GM21528 (cell line): ENCODE results near the gene CCDC200.
"Not testable (repeated sequence)": the region's sequence is repeated elsewhere in the genome, so short reads cannot be mapped to it uniquely, and the experiment has no call there.

ENCODE experiments used
- ATAC-seq: cut with Tn5 transposase; IDR thresholded peaks from one replicate; pipeline ENCODE4 v1.9.1; 2021; ENCODE audit warnings: mild to moderate bottlenecking, moderate library complexity; ENCODE audit not compliant: unreplicated experiment, low FRiP score

The CCDC200 gene

GRCh38 chr17:43216762-43217613 is 11.4 kb downstream of the CCDC200 start:
- no peak for ATAC-seq

DNA sequence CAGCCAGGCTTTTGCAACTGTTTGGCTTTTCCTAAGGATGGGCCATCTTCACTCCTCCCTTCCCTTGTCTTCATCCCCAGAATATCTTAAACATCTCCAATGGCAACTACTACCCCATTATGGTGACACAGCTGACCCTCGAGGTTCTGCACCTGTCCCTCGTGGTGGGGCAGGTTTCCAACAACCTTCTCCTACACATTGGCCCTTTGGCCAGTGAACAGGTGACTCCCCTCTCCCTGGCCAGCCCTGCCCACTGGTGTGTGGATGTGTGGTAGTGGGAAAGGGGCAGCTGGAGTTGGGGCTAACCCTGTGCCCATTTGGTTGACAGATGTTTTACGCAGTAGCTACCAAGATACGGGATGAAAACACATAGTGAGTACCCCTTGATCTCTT is 12.1 kb downstream of the CCDC200 start:
- no peak for ATAC-seq

DNA sequence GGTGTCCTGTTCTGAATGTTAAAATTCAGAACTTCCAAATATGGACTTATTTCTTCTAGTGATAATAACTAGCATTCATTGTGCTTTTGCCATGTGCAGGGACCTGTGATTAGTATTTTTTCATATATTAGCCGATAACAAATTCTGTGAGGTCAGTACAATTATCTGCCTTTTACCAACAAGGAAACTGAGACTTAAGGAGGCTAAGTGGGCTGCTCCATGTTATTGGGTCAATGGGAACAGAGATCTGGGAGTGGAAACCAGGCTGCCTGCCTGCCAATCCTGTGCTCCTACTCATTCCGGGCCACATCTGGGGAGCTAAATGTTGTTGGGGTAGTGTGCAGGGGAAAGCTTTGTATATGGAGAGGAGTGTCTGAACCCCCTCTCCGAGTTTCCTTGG is 13.1 kb downstream of the CCDC200 start:
- ATAC-seq, result no peak

DNA sequence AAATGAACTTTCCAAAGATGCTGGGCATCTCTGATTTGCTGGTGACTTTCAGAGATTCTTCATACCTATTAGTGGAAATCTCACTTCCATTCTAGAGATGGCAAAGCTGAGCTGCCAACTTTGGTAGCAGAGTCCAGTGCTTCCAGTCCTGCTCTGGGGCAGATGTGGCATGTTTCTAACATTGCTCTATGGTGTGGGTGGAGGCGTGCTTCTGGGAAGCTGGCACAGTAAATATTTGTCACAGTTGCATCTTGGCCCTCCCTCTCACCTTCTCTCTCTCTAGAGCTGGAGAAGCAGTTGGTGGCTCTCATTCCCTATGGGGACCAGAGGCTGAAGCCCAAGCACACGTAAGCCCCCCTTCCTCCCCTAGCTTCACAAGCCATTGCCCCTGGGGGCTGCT is 14.9 kb downstream of the CCDC200 start:
- no peak for ATAC-seq

DNA sequence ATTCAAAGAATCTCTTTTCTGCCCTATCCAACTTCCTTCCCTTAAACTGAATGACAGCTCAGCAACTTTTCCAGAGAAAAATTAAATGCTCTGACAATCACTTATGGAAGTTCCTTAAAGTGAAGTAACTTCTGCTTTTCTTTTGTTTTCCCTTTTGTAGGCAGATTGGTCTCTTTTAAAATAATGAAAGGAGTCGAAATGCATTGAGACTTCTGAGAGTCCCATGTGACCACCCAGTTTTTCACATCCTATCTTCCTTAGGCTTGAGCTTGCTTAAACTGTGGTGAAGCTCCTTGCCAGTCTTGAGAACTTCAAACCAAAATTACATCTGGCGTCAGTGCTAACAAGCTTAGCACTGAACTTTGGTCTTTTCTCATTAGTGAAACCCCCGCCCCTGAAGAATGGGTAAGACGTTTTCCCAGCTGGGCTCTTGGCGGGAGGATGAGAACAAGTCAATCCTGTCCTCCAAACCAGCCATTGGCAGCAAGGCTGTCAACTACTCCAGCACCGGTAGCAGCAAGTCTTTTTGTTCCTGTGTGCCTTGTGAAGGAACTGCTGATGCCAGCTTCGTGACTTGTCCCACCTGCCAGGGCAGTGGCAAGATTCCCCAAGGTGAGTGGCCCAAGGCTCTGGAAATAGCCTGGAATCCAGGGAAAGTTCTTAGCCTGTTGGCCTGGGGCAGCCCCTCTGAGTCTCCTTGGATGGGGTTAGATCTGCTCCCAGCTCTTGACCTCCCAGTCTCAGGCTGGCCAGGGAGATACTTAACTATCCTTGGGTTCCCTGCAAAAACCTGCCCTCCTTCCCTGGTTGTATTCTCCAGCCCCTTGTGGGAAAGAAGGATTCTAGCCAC is 15.6 kb downstream of the CCDC200 start:
- no peak for ATAC-seq

DNA sequence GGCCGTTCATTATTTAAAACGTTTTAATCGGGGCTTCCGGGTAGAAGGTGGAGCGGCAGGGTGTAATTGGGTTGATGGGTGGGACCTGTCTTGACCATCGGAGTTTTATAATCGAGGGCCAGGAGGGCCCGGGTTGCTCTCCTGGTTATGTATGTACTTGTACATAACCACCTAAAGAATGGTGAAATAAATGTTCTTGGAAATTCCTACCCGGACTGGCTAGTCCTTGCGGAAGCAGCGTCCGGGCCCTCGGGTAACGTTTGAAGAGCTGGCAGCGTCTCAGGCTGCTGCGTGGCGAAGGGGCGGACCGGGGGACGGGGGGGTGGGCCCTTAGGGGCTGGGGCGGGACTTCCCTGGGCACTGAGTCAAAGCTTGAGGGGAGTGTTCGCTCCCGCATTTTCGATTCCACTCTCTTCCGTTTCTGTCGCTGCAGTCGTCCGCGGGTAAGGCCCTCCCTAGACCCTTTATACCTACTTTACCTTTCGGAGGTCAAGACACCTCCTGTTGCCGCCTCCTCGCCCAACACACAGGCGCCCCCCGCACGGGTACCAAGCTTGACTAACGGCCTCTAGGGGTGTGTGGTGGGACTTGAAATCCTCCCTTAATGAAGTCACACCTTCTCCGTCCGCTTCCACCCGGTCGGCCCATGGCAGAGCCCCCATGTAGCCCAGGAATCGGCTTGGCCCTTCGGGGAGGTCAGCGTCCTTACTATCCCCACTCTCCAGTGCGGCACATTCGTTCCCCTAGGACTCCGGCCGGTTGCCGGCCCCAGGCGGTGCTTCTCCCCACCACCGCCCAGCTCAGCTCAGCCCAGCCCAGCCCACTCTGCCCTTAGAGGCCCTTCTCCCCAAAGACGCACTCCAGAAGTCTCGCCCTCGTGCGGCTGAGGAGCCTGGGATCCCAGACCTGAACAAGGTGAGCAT is 16.7 kb downstream of the CCDC200 start, which contains the start of gene TMEM106A:
Gene TMEM106A, plus strand, starts transcription at position 396 of the 923 bp plus-strand sequence. CDS start 1,167 bp downstream, outside the sequence.
- peak; percentile 67 for ATAC-seq

- no peak for ATAC-seq
Observed at GRCh38 chr17:43211123-43211479, 17.3 kb downstream of the CCDC200 start.

- no peak for ATAC-seq
Observed at GRCh38 chr17:43210576-43210975, 17.8 kb downstream of the CCDC200 start.

DNA sequence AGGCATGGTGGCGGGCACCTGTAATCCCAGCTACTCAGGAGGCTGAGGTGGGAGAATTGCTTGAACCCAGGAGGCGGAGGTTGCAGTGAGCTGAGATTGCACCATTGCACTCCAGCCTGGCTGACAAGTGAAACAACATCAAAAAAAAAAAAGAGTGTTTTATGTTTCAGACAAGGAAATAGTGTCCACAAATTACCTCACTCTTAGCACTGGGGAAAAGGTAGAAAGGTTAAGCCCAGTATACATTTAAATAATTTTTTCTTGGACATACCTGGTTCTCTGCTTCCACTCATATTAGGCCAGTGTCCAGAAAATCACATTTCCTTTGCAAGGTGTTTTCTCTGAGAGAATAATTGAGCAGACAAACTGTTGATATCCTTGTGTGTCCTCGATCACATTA is 25.4 kb downstream of the CCDC200 start:
- ATAC-seq, result not testable (repeated sequence)

GRCh38 chr17:43200127-43200526 is 28.3 kb downstream of the CCDC200 start:
- no peak for ATAC-seq

DNA sequence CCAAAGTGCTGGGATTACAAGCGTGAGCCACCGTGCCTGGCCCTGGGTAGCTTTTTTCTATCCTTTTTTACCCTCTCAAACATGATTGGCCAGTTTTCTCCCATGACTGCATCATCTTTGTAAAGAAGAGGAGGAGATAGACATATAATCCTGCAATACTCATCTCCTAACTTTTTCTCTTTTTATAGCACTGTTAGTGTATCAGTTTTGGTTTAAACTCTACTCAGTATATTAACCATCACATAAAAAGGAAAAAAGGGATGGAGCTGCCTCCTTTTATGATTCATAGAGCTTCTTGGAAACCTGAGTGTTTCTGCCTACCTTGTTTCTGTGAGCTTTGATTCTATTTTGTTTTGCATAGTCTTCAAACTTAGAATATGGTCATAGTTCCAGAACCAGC is 28.8 kb downstream of the CCDC200 start:
- ATAC-seq, result no peak

DNA sequence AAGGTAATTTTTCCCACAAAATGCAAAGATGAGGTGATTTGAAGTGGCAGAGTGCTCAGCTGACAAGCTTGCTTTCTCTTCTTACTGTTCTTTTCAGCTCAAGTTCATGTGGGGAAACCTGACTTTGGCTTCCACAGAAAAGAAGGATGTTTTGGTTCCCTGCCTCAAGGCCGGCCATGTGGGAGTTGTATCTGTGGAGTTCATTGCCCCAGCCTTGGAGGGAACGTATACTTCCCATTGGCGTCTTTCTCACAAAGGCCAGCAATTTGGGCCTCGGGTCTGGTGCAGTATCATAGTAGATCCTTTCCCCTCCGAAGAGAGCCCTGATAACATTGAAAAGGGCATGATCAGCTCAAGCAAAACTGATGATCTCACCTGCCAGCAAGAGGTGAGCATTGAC is 35.2 kb downstream of the CCDC200 start:
- ATAC-seq, result no peak

DNA sequence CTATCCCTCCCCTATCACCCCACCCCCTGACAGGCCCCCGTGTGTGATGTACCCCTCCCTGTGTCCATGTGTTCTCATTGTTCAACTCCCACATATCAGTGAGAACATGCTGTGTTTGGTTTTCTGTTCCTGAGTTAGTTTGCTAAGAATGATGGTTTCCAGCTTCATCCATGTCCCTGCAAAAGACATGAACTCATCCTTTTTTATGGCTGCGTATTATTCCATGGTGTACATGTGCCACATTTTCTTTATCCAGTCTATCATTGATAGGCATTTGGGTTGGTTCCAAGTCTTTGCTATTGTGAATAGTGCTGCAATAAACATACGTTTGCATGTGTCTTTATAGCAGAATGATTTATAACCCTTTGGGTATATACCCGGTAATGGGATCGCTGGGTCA is 41.8 kb downstream of the CCDC200 start:
- not testable (repeated sequence) for ATAC-seq

- ATAC-seq, result no peak
Observed at GRCh38 chr17:43183921-43184320, 44.5 kb downstream of the CCDC200 start.

- ATAC-seq, result no peak
Observed at GRCh38 chr17:43176119-43176570, 52.3 kb downstream of the CCDC200 start.

DNA sequence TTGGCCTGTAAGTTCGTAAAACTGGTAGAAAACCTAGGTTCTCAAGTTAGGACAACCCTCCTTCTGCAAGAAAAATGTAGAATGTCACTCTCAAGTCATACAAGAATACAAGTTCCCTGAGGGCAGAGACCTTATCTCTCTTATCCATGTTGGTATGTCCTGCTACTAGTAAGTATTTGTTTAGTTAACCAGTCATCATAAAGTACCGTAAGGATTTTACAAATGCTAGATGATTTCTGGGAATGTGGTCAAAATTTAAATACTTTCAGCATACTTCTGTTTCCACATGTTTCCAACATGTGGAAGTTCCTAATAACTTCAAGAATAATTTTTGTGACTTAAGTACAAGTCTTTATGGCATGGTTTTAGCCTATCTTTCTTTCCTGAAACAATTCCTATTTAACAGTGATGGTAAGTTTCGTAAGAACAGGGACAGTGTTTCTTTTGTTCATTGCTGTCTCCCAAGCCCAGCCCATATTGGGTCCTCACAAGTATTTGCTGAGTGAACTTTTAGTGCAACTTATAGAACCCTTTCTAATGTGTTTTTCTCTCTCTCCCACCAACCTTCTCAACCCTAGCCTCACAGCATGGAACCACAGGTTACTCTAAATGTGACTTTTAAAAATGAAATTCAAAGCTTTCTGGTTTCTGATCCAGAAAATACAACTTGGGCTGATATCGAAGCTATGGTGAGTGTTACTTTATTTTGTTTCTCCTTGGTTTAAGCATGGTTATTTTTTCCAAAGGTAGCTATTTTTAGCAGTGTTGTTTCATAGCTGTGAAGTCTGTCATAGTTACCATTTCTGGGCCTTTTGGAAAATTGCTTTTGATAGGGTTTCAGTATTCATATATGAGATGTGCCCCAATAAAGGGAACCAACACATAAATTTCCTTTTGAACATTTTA is 53.0 kb downstream of the CCDC200 start:
- no peak for ATAC-seq

- no peak for ATAC-seq
Observed at GRCh38 chr17:43171586-43172487, 56.6 kb downstream of the CCDC200 start.
